HCEC 1CT (cell line): ENCODE results near the gene CISH.
A peak's percentile ranks its signal among the peaks of the same experiment; 100 is the strongest.

Experiments
- DNase-seq: peaks from one replicate; pipeline ENCODE4 v3.0.0-alpha.2; 2017

The CISH gene

DNA sequence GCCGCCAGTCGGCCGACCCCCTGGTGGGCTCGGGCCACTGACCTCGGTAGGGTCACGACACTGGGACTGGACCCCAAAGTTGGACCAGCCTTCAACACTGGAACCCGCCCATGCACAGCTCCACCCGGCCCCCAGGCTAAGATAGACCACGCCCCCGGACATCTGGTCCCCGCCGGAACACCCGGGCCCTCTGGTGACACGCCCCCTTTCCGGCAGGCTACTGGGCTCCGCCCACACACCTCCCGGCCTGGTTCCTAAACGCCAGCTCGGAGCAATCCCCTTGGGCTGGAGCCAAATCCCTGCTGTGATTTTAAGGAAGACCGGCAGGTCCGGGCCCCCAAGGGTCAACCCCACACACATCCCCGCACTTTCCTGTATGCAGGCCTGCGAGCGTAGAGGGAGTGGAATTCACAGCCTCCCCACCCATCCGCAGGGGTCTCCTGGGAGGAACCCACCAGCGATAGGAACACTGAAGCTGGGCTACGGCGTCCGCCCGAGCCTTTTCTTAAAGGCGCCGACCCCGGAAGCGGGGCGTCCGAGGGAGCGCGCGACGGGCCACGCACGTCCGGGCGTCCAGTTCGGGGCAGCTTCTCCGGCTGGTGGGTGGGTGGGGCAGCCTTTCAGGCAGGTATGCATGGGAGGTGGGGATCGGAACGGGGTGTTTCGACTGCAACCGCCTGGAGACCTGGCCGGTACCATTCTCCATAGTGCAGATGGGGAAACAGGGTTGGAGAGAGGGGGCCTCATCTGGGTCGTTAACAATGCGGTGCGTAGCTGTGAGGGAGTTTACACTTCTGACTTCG lies 42.4 kb downstream of the CISH start, which contains the start of gene HEMK1:
Gene HEMK1, plus strand, starts transcription at position 576 of the 803 bp plus-strand sequence. CDS start 1,583 bp downstream, outside the sequence.
- DNase-seq: peak; percentile 96

DNA sequence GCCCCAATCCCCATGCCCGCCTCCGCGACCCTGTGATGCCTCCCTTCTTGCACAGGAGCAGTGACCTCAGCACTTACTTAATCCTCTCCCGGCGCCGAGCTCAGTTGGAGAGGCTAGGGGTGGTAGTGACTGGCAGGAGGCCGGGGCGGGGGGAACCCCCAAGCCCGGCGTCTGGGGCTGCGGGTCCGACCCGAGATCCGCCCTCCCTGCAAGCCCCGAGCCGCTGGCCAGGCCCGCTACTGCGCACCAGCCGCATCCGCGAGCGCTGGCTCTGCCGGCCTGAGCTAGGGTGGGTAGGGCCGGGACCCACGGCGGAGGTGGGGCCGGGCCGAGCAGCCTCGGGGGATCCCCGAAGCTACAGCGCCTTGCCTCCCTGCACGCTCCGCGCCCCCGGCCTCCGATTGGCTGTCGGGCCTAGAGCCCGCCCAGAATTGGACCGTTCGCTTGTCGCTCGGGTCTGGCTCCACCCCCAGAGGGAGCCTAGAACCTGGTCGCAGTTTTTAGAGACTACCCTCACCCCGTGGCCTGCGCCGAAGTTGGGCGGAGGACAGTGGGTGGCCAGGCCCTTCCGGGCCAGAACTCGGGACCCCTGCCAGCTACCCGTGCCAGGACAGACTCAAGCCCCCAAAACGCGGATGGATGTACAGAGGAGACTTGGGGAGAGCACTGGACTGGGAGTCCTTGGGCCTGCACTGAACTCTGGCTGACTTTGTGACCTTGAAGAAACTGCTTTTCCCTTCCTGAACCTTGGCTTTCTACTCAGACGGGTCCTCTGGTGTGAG lies 44.0 kb downstream of the CISH start, which contains the start of gene C3orf18:
Gene C3orf18, minus strand, starts transcription at position 362 of the 782 bp plus-strand sequence. CDS start 2,048 bp downstream, outside the sequence.
- DNase-seq: peak; percentile 91

DNA sequence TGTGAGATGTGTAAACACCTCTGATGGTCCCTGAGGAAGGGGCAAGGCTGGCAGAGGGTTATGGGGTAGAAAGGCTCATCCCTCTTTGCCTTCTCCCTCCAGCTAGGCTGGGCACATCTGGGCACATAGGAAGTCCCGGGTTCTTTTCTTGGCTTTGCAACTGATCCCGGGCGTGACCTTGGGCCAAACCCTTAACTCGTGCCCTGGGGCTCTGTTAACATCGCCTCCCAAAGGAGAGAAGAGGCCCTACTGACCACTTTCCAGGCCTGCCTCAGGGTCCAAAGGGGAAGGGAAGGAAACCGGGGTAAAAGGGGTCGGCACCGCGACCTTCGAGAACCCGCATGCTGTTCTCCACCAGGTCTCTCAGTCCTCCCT lies 44.6 kb downstream of the CISH start:
- DNase-seq: no peak

DNA sequence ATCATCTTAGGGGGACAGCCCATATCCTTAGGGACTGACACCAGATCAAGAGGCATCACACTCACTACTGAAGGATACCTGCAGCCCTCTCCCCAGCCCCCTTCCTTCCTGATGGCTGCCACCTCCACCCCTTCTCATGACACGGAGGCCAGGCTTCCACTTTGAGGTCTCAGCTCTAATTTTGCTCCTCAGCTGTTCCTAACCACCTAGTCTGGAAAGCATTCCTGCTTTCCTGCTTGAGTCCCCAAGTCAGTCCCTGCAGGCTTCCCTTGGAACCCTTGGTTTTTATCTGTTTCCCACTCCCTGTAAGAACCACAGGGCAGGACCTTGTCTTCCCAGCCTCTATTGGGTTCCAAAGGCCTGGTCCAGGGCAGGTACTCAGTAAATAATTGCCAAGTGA lies 47.3 kb downstream of the CISH start:
- no peak for DNase-seq

DNA sequence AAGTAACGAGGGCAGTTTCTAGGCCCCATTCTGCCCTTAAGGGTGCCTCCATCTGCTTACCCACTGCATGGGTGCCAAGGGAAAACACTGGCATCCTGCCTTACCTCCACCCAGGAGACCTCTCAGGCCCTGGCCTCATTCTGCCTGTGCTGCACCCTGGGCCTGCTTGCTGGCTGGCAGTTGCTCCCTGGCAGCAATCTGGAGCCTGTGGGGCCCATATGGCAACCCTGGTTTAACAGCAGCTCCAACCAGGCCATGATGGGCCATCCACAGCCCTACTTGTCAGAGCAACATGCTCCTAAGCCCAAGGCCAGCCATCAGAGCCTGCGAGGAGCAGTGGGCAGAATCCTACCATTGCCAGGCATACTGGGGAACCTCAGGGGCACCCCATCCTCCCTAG lies 47.7 kb downstream of the CISH start:
- DNase-seq: no peak

DNA sequence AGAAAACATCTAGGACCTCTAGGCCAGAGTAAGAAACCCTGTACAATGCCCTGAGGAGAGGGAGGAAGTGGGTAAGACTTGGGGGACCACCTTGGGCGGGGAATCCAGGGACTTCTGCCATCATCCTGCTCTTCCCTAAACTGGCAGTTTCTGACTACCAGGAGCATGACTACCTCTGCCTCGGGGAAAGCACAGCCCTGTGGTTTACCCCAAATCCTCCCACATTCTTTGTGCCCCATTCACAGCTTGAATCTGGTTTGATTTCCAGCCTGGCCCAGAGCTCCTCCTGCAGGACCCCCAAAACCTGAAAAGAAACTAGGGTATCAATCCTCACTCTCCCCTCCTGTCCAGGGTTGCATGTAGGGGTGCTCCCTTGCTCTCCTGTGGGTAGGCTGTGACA lies 48.7 kb downstream of the CISH start:
- peak; percentile 81 for DNase-seq

DNA sequence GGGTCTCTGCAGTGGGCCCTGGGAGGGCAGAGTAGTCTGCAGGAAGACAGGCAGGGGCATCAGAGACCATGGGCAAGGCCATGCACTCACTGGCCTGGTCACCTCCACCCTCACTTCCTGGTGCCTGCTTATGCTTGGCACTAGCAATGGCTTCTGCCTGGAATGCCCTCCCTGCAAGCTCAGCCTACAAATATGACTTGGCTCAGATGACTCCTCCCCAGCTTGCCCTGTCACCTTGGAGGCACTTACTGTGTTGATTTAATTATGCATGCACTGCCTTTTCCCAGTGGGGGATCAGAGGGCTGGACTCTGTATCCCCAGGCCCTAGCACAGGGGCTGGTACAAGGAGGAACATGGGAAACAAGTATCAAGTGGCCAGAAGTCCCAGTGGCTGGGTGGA lies 51.9 kb downstream of the CISH start:
- DNase-seq: no peak

DNA sequence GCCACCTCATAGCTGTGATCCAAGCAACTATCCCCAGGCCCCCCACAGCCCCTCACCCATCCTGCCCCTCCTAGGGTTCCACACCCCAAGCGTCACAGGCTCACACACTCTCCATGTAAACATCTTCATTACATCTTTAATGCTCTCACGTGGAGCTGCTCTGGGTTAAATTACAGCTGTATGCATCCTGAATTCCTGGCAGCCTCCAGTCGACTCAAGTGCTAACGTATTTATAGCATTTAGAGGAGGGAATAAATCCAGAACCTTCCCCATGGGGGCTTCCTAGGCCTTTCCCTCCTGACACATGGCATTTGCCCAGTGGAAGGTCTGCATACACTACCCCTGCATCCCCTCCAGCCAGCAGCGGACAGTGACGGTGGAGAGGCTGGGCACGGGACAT lies 53.7 kb downstream of the CISH start:
- no peak for DNase-seq

DNA sequence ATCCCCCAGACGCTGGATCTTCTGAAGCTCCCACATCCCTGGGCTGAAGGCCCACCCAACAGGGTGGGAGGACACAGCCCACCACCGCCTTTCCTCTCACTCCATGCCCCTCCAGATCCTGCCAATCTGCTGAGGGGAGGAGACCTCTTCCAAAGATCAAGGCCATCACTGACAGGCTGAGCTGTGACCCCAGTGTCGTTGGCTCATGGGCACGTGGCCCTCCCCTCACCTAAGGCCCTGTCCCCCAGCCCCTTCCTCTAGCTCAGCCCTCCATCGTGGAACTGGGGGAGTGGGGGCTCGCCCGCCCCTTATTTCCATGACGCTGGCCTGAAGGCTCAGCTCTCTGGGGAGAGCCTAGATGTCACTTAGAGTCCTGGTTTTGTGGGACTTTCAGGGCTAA lies 54.5 kb downstream of the CISH start:
- DNase-seq: no peak
